Measurements from ENCODE around the gene SERPINB6. TPM values are rescaled to one million over a fixed set of nuclear protein-coding genes. Genes with fewer than 3 reads are reported as not detected.

The SERPINB6 gene
- total and polyA plus RNA-seq, 9 of the 15 experiments (the other 6 are each of a cell fraction or from before 2014, with no cell fraction given), result 86.6 to 211 (median 143) TPM

DNA sequence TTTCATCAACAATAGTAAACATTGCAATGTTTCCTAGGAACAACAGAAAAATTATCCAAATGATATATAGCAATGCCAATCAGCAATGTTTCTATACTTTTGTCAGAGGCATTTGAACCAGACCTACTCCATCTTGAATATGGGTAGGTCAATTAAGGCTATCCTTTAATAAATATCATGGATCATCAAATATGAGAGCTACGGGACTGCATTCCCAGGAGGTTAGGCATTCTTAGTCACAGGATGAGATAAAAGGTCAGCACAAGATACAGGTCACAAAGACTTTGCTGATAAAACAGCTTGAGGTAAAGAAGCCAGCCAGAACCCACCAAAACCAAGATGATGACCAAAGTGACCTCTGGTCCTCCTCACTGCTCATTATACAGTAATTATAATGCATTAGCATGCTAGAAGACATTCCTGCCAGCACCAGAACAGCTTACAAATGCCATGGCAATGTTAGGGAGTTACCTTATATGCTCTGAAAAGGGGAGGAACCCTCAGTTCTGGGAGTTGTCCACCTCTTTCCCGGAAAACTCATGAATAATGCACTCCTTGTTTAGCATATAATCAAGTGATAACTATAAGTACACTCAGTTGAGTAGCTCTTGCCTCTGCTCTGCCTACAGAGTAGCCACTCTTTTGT is 8.6 kb upstream of the SERPINB6 start (continued):
- TF ChIP-seq, protein P1, sequence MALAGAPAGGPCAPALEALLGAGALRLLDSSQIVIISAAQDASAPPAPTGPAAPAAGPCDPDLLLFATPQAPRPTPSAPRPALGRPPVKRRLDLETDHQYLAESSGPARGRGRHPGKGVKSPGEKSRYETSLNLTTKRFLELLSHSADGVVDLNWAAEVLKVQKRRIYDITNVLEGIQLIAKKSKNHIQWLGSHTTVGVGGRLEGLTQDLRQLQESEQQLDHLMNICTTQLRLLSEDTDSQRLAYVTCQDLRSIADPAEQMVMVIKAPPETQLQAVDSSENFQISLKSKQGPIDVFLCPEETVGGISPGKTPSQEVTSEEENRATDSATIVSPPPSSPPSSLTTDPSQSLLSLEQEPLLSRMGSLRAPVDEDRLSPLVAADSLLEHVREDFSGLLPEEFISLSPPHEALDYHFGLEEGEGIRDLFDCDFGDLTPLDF (CRISPR knock-in tag; IDR thresholded peaks at IDR 0.05), result no peak
- no peak for TF ChIP-seq CBFB (CRISPR knock-in tag; IDR thresholded peaks at IDR 0.05)
- no peak for TF ChIP-seq BCOR (IDR thresholded peaks at IDR 0.05)
- no peak for TF ChIP-seq ZNF121 (CRISPR knock-in tag; conservative IDR thresholded peaks at IDR 0.05)
- TF ChIP-seq, protein P2, sequence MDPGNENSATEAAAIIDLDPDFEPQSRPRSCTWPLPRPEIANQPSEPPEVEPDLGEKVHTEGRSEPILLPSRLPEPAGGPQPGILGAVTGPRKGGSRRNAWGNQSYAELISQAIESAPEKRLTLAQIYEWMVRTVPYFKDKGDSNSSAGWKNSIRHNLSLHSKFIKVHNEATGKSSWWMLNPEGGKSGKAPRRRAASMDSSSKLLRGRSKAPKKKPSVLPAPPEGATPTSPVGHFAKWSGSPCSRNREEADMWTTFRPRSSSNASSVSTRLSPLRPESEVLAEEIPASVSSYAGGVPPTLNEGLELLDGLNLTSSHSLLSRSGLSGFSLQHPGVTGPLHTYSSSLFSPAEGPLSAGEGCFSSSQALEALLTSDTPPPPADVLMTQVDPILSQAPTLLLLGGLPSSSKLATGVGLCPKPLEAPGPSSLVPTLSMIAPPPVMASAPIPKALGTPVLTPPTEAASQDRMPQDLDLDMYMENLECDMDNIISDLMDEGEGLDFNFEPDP (CRISPR knock-in tag; IDR thresholded peaks at IDR 0.05), result peak; percentile 76; the same call in 1 of the 2 replicates
- TF ChIP-seq EP400 (IDR thresholded peaks at IDR 0.05), result 0 out of 2 replicates have a peak, but pooled peaks have one; percentile 15
- TF ChIP-seq PML (IDR thresholded peaks at IDR 0.05; ENCODE audit: low read length), result no peak
- no peak for TF ChIP-seq ZNF830 (CRISPR knock-in tag; IDR thresholded peaks at IDR 0.05)
- TF ChIP-seq KDM2B (CRISPR knock-in tag; IDR thresholded peaks at IDR 0.05), result no peak
- TF ChIP-seq ZNF239 (CRISPR knock-in tag; IDR thresholded peaks at IDR 0.05), result peak; percentile 85
- TF ChIP-seq, protein P3, sequence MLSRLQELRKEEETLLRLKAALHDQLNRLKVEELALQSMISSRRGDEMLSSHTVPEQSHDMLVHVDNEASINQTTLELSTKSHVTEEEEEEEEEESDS (CRISPR knock-in tag; IDR thresholded peaks at IDR 0.05), result 0 out of 2 replicates have a peak, but pooled peaks have one; percentile 34
- peak; percentile 82 for TF ChIP-seq FOSL1 (tag; conservative IDR thresholded peaks at IDR 0.05)
- no peak for TF ChIP-seq ZNF436 (CRISPR knock-in tag; IDR thresholded peaks at IDR 0.05)
- peak; percentile 90; the same call in 1 of the 2 replicates for TF ChIP-seq ZNF589 (CRISPR knock-in tag; IDR thresholded peaks at IDR 0.05; ENCODE audit: low read depth)
- TF ChIP-seq, protein P4, sequence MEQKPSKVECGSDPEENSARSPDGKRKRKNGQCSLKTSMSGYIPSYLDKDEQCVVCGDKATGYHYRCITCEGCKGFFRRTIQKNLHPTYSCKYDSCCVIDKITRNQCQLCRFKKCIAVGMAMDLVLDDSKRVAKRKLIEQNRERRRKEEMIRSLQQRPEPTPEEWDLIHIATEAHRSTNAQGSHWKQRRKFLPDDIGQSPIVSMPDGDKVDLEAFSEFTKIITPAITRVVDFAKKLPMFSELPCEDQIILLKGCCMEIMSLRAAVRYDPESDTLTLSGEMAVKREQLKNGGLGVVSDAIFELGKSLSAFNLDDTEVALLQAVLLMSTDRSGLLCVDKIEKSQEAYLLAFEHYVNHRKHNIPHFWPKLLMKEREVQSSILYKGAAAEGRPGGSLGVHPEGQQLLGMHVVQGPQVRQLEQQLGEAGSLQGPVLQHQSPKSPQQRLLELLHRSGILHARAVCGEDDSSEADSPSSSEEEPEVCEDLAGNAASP (IDR thresholded peaks at IDR 0.05), result no peak
- TF ChIP-seq SIN3A (IDR thresholded peaks at IDR 0.05; ENCODE audit: borderline replicate concordance in 2 of 2, control insufficient read depth in 1 of 2, low read depth in 2 of 2, low read length in 2 of 2), result no peak
- TF ChIP-seq, protein P5, sequence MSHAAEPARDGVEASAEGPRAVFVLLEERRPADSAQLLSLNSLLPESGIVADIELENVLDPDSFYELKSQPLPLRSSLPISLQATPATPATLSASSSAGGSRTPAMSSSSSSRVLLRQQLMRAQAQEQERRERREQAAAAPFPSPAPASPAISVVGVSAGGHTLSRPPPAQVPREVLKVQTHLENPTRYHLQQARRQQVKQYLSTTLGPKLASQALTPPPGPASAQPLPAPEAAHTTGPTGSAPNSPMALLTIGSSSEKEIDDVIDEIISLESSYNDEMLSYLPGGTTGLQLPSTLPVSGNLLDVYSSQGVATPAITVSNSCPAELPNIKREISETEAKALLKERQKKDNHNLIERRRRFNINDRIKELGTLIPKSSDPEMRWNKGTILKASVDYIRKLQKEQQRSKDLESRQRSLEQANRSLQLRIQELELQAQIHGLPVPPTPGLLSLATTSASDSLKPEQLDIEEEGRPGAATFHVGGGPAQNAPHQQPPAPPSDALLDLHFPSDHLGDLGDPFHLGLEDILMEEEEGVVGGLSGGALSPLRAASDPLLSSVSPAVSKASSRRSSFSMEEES (CRISPR knock-in tag; IDR thresholded peaks at IDR 0.05), result peak; percentile 39; the same call in 1 of the 2 replicates
- TF ChIP-seq, protein P6, sequence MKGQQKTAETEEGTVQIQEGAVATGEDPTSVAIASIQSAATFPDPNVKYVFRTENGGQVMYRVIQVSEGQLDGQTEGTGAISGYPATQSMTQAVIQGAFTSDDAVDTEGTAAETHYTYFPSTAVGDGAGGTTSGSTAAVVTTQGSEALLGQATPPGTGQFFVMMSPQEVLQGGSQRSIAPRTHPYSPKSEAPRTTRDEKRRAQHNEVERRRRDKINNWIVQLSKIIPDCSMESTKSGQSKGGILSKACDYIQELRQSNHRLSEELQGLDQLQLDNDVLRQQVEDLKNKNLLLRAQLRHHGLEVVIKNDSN (CRISPR knock-in tag; IDR thresholded peaks at IDR 0.05), result no peak
- TF ChIP-seq MEF2A (IDR thresholded peaks at IDR 0.05; ENCODE audit: control insufficient read depth, low read depth, low read length), result no peak
- TF ChIP-seq, protein P7, sequence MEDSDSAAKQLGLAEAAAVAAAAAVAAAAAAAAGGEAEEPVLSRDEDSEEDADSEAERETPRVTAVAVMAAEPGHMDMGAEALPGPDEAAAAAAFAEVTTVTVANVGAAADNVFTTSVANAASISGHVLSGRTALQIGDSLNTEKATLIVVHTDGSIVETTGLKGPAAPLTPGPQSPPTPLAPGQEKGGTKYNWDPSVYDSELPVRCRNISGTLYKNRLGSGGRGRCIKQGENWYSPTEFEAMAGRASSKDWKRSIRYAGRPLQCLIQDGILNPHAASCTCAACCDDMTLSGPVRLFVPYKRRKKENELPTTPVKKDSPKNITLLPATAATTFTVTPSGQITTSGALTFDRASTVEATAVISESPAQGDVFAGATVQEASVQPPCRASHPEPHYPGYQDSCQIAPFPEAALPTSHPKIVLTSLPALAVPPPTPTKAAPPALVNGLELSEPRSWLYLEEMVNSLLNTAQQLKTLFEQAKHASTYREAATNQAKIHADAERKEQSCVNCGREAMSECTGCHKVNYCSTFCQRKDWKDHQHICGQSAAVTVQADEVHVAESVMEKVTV (CRISPR knock-in tag; IDR thresholded peaks at IDR 0.05), result no peak

Measured in K562 (cell line).